Measurements from ENCODE around the gene CLMP. TPM values are rescaled to one million over a fixed set of nuclear protein-coding genes. Genes with fewer than 3 reads are reported as not detected.

CLMP gene
- polyA plus RNA-seq, 2 donors: 2.9 to 4.2 TPM

DNA sequence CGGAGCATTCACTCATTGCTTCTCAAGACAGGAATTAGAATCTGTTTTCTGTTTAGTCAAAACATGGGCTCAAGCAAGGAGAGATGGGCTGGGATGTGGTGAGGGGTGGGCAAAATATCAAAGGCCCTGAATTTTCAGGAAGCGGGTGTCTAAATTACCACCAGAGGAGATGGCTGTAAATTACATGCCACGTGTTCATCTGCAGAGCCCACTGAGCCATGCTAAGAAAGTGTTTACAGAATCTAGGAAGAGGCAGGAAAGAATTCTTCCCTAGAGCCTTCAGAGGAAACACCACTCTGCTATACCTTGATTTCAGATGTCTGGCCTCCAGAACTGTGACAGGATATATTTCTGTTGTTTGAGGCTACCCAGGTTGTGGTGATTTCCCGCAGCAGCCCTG, 46.1 kb downstream of the CLMP start:
- WGBS, 2 donors: 83% methylated on average over 4 of the region's 4 CpGs
- Histone ChIP-seq H3K9me3 (ENCODE audit: control insufficient read depth in 2 of 2, insufficient read depth in 1 of 2, low read depth in 1 of 2, low read length in 1 of 2) (no peaks in the 10 kb centered on the region), H3K4me1 (ENCODE audit: control insufficient read depth in 2 of 2, insufficient read depth in 2 of 2, low read length in 1 of 2) (no peaks in the 10 kb centered on the region), H3K27me3 (ENCODE audit: control insufficient read depth in 1 of 2, insufficient read depth in 2 of 2, low read length in 2 of 2) (no peaks in the 10 kb centered on the region), H3K27ac (ENCODE audit: low read depth in 2 of 2, low read length in 1 of 2) (no peak overlapping the region), H3K4me3 (ENCODE audit: low read depth in 1 of 2, low read length in 2 of 2) (no peak overlapping the region), H3K36me3 (ENCODE audit: control insufficient read depth in 2 of 2, insufficient read depth in 2 of 2, low read length in 1 of 2) (no peaks in the 10 kb centered on the region)

GRCh38 chr11:123145661-123146060, 49.4 kb downstream of the CLMP start:
- Histone ChIP-seq H3K4me1 (ENCODE audit: control insufficient read depth in 2 of 2, insufficient read depth in 2 of 2, low read length in 1 of 2) (no peaks in the 10 kb centered on the region), H3K36me3 (ENCODE audit: control insufficient read depth in 2 of 2, insufficient read depth in 2 of 2, low read length in 1 of 2) (no peaks in the 10 kb centered on the region), H3K9me3 (ENCODE audit: control insufficient read depth in 2 of 2, insufficient read depth in 1 of 2, low read depth in 1 of 2, low read length in 1 of 2) (no peaks in the 10 kb centered on the region), H3K27ac (ENCODE audit: low read depth in 2 of 2, low read length in 1 of 2) (no peak overlapping the region), H3K27me3 (ENCODE audit: control insufficient read depth in 1 of 2, insufficient read depth in 2 of 2, low read length in 2 of 2) (no peaks in the 10 kb centered on the region), H3K4me3 (ENCODE audit: low read depth in 1 of 2, low read length in 2 of 2) (no peak overlapping the region)
- 73% methylated on average over 9 of the region's 9 CpGs for WGBS, 2 donors

DNA sequence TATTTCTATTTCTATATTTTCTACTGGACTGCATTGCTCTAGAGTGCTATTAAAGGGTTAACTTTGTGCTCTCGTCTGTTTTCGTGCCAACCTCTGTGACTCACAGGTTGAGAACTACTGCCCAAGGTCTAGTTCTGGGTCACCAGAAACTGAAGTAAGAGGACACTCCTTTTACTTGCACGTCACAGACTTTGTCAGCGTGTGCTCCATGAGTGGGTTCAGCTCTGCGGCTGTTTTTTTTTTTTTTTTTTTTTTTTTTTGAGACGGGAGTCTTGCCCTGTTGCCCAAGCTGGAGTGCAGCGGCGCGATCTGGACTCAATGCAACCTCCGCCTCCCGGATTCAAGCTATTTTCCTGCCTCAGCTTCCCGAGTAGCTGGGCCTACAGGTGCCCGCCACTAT, 49.8 kb downstream of the CLMP start:
- 31 to 38% methylated on average over 13 of the region's 13 CpGs for WGBS, 2 donors
- no peak overlapping the region for H3K27ac ChIP-seq (ENCODE audit: low read depth in 2 of 2, low read length in 1 of 2)
- no peaks in the 10 kb centered on the region for H3K9me3 ChIP-seq (ENCODE audit: control insufficient read depth in 2 of 2, insufficient read depth in 1 of 2, low read depth in 1 of 2, low read length in 1 of 2)
- H3K4me1 ChIP-seq (ENCODE audit: control insufficient read depth in 2 of 2, insufficient read depth in 2 of 2, low read length in 1 of 2): no peaks in the 10 kb centered on the region
- H3K4me3 ChIP-seq (ENCODE audit: low read depth in 1 of 2, low read length in 2 of 2): no peak overlapping the region
- H3K36me3 ChIP-seq (ENCODE audit: control insufficient read depth in 2 of 2, insufficient read depth in 2 of 2, low read length in 1 of 2): no peaks in the 10 kb centered on the region
- no peaks in the 10 kb centered on the region for H3K27me3 ChIP-seq (ENCODE audit: control insufficient read depth in 1 of 2, insufficient read depth in 2 of 2, low read length in 2 of 2)

- Histone ChIP-seq H3K9me3 (ENCODE audit: control insufficient read depth in 2 of 2, insufficient read depth in 1 of 2, low read depth in 1 of 2, low read length in 1 of 2) (no peaks in the 10 kb centered on the region), H3K27me3 (ENCODE audit: control insufficient read depth in 1 of 2, insufficient read depth in 2 of 2, low read length in 2 of 2) (no peaks in the 10 kb centered on the region), H3K36me3 (ENCODE audit: control insufficient read depth in 2 of 2, insufficient read depth in 2 of 2, low read length in 1 of 2) (no peaks in the 10 kb centered on the region), H3K27ac (ENCODE audit: low read depth in 2 of 2, low read length in 1 of 2) (no peak overlapping the region), H3K4me1 (ENCODE audit: control insufficient read depth in 2 of 2, insufficient read depth in 2 of 2, low read length in 1 of 2) (no peaks in the 10 kb centered on the region), H3K4me3 (ENCODE audit: low read depth in 1 of 2, low read length in 2 of 2) (no peak overlapping the region)
- 45 to 58% methylated on average over 3 of the region's 3 CpGs for WGBS, 2 donors
Measured at GRCh38 chr11:123144707-123145106, 50.3 kb downstream of the CLMP start.

DNA sequence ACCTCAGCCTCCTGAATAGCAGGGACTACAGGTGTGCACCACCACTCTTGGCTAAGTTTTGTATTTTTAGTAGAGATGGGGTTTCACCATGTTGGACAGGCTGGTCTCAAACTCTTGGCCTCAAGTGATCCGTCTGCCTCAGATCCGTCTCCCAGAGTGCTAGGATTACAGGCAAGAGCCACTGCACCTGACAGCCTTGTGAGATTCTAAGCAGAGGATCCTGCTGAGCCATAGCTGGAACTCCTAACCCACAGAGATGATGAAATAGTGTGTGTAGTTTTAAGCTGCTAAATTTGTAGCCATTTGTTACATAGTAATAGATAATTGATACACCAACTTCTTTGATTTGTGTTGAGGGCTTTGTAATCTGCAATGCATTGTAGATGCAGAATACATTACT, 51.1 kb downstream of the CLMP start:
- 93% methylated on average over 2 of the region's 2 CpGs for whole genome bisulfite sequencing, 2 donors
- Histone ChIP-seq H3K4me1 (ENCODE audit: control insufficient read depth in 2 of 2, insufficient read depth in 2 of 2, low read length in 1 of 2) (no peaks in the 10 kb centered on the region), H3K27me3 (ENCODE audit: control insufficient read depth in 1 of 2, insufficient read depth in 2 of 2, low read length in 2 of 2) (no peaks in the 10 kb centered on the region)

GRCh38 chr11:123143476-123143875, 51.6 kb downstream of the CLMP start:
- Histone ChIP-seq H3K9me3 (ENCODE audit: control insufficient read depth in 2 of 2, insufficient read depth in 1 of 2, low read depth in 1 of 2, low read length in 1 of 2) (no peaks in the 10 kb centered on the region), H3K36me3 (ENCODE audit: control insufficient read depth in 2 of 2, insufficient read depth in 2 of 2, low read length in 1 of 2) (no peaks in the 10 kb centered on the region), H3K4me1 (ENCODE audit: control insufficient read depth in 2 of 2, insufficient read depth in 2 of 2, low read length in 1 of 2) (no peaks in the 10 kb centered on the region), H3K27me3 (ENCODE audit: control insufficient read depth in 1 of 2, insufficient read depth in 2 of 2, low read length in 2 of 2) (no peaks in the 10 kb centered on the region), H3K27ac (ENCODE audit: low read depth in 2 of 2, low read length in 1 of 2) (no peak overlapping the region), H3K4me3 (ENCODE audit: low read depth in 1 of 2, low read length in 2 of 2) (no peak overlapping the region)
- 57 to 77% methylated on average over 5 of the region's 5 CpGs for WGBS, 2 donors

More for the DNA sequence above, 51.1 kb downstream of the CLMP start:
- H3K9me3 ChIP-seq (ENCODE audit: control insufficient read depth in 2 of 2, insufficient read depth in 1 of 2, low read depth in 1 of 2, low read length in 1 of 2): no peaks in the 10 kb centered on the region
- H3K4me3 ChIP-seq (ENCODE audit: low read depth in 1 of 2, low read length in 2 of 2): no peak overlapping the region
- no peak overlapping the region for H3K27ac ChIP-seq (ENCODE audit: low read depth in 2 of 2, low read length in 1 of 2)
- H3K36me3 ChIP-seq (ENCODE audit: control insufficient read depth in 2 of 2, insufficient read depth in 2 of 2, low read length in 1 of 2): no peaks in the 10 kb centered on the region

DNA sequence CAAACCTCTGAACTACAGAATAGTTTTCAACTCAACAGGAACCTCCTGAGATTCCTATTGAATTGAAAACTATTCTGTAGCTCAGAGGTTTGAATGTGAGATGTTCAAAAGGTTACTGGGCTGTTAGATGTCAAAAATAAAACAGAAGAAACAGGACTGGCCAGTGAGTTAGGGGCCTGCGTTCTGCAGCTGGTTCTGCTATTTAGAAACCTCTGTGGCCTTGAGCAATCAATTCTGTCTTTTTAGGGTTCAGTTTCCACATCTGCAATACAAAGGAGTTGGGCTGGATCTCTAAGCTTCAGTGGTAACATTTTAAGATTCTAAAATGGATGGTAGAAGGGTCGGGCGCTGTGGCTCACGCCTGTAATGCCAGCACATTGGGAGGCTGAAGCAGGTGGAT, 55.8 kb downstream of the CLMP start:
- WGBS, 2 donors: 89 to 90% methylated on average over 4 of the region's 4 CpGs
- no peak overlapping the region for H3K4me3 ChIP-seq (ENCODE audit: low read depth in 1 of 2, low read length in 2 of 2)
- H3K4me1 ChIP-seq (ENCODE audit: control insufficient read depth in 2 of 2, insufficient read depth in 2 of 2, low read length in 1 of 2): peaks cover 0 to 2% of the 10 kb centered on the region in 2 donors
- H3K27ac ChIP-seq (ENCODE audit: low read depth in 2 of 2, low read length in 1 of 2): no peak overlapping the region
- H3K27me3 ChIP-seq (ENCODE audit: control insufficient read depth in 1 of 2, insufficient read depth in 2 of 2, low read length in 2 of 2): no peaks in the 10 kb centered on the region
- no peaks in the 10 kb centered on the region for H3K9me3 ChIP-seq (ENCODE audit: control insufficient read depth in 2 of 2, insufficient read depth in 1 of 2, low read depth in 1 of 2, low read length in 1 of 2)
- no peaks in the 10 kb centered on the region for H3K36me3 ChIP-seq (ENCODE audit: control insufficient read depth in 2 of 2, insufficient read depth in 2 of 2, low read length in 1 of 2)

GRCh38 chr11:123137431-123138224, 57.4 kb downstream of the CLMP start:
- no peaks in the 10 kb centered on the region for H3K36me3 ChIP-seq (ENCODE audit: control insufficient read depth in 2 of 2, insufficient read depth in 2 of 2, low read length in 1 of 2)
- WGBS, 2 donors: 44 to 46% methylated on average over 24 of the region's 24 CpGs
- H3K4me3 ChIP-seq (ENCODE audit: low read depth in 1 of 2, low read length in 2 of 2): no peak overlapping the region
- peak overlapping the region in 1 of 2 donors; percentile 52 for H3K27ac ChIP-seq (ENCODE audit: low read depth in 2 of 2, low read length in 1 of 2)
- H3K27me3 ChIP-seq (ENCODE audit: control insufficient read depth in 1 of 2, insufficient read depth in 2 of 2, low read length in 2 of 2): no peaks in the 10 kb centered on the region
- no peaks in the 10 kb centered on the region for H3K9me3 ChIP-seq (ENCODE audit: control insufficient read depth in 2 of 2, insufficient read depth in 1 of 2, low read depth in 1 of 2, low read length in 1 of 2)
- H3K4me1 ChIP-seq (ENCODE audit: control insufficient read depth in 2 of 2, insufficient read depth in 2 of 2, low read length in 1 of 2): peaks cover 0 to 2% of the 10 kb centered on the region in 2 donors

DNA sequence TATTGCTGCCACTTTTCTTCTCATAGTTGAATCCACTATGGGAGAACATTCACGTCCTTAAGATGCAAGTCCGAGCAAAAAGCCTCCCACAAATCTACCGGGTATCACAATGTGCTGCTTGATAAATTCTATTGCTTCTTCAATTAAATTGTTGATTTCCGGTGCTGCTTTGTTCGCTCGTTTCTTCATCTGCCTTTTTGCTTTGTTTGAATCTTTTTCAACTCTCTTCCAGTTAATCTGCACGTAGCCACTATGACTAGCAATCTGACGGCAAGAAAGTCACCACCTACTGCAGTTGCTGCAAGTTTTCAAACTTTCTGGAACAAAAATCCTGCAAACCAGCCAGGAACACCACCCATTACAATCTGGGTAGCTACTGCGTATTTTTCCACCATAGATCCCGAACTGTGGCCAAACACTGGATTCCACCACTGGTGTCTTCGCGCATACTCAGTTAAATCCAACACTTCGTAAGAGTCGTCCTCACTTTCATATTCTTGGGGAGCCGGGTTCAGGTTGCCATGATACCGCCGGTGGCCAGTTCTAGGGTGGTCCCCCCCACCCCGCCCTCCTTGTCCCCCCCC, 59.1 kb downstream of the CLMP start:
- 85 to 87% methylated on average over 18 of the region's 18 CpGs for WGBS, 2 donors
- Histone ChIP-seq H3K36me3 (ENCODE audit: control insufficient read depth in 2 of 2, insufficient read depth in 2 of 2, low read length in 1 of 2) (no peaks in the 10 kb centered on the region), H3K27me3 (ENCODE audit: control insufficient read depth in 1 of 2, insufficient read depth in 2 of 2, low read length in 2 of 2) (no peaks in the 10 kb centered on the region), H3K9me3 (ENCODE audit: control insufficient read depth in 2 of 2, insufficient read depth in 1 of 2, low read depth in 1 of 2, low read length in 1 of 2) (no peaks in the 10 kb centered on the region), H3K27ac (ENCODE audit: low read depth in 2 of 2, low read length in 1 of 2) (no peak overlapping the region), H3K4me3 (ENCODE audit: low read depth in 1 of 2, low read length in 2 of 2) (no peak overlapping the region), H3K4me1 (ENCODE audit: control insufficient read depth in 2 of 2, insufficient read depth in 2 of 2, low read length in 1 of 2) (peaks cover 0 to 2% of the 10 kb centered on the region in 2 donors)

GRCh38 chr11:123132881-123133280, 62.2 kb downstream of the CLMP start:
- peak overlapping the region in 1 of 2 donors; percentile 29 for H3K27ac ChIP-seq (ENCODE audit: low read depth in 2 of 2, low read length in 1 of 2)
- H3K4me3 ChIP-seq (ENCODE audit: low read depth in 1 of 2, low read length in 2 of 2): no peak overlapping the region
- peaks cover 0 to 2% of the 10 kb centered on the region in 2 donors for H3K27me3 ChIP-seq (ENCODE audit: control insufficient read depth in 1 of 2, insufficient read depth in 2 of 2, low read length in 2 of 2)
- 84 to 90% methylated on average over 6 of the region's 6 CpGs for WGBS, 2 donors
- H3K36me3 ChIP-seq (ENCODE audit: control insufficient read depth in 2 of 2, insufficient read depth in 2 of 2, low read length in 1 of 2): no peaks in the 10 kb centered on the region
- H3K9me3 ChIP-seq (ENCODE audit: control insufficient read depth in 2 of 2, insufficient read depth in 1 of 2, low read depth in 1 of 2, low read length in 1 of 2): no peaks in the 10 kb centered on the region
- H3K4me1 ChIP-seq (ENCODE audit: control insufficient read depth in 2 of 2, insufficient read depth in 2 of 2, low read length in 1 of 2): peaks cover 0 to 2% of the 10 kb centered on the region in 2 donors
